ENCODE data around the gene ZNF488. TPM values are rescaled to one million over a fixed set of nuclear protein-coding genes. Genes with fewer than 3 reads are reported as not detected.

The ZNF488 gene
- total RNA-seq, 3 donors from 2014 or later = 0.47 to 1.6 (median 1.4) TPM

DNA sequence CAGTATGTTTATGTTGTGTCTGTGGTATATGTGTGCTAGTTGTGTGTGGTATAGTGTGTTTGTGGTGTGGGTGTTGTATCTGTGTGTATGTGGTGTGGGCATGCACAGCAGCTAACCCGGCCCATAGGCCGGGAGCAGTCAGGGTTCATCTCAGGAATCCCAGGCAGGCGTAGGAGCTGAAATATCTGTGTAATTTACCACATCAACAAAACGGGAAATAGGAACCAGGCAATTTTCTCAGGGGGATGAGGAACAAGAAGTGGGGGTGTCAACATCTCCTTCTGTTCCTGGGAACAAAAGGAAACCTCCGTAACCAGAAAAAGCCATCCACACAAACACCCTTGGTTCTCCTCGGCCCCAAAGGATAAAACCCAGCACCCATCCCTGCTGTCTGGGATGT is 24.5 kb upstream of the ZNF488 start:
- TF ChIP-seq, protein P1, sequence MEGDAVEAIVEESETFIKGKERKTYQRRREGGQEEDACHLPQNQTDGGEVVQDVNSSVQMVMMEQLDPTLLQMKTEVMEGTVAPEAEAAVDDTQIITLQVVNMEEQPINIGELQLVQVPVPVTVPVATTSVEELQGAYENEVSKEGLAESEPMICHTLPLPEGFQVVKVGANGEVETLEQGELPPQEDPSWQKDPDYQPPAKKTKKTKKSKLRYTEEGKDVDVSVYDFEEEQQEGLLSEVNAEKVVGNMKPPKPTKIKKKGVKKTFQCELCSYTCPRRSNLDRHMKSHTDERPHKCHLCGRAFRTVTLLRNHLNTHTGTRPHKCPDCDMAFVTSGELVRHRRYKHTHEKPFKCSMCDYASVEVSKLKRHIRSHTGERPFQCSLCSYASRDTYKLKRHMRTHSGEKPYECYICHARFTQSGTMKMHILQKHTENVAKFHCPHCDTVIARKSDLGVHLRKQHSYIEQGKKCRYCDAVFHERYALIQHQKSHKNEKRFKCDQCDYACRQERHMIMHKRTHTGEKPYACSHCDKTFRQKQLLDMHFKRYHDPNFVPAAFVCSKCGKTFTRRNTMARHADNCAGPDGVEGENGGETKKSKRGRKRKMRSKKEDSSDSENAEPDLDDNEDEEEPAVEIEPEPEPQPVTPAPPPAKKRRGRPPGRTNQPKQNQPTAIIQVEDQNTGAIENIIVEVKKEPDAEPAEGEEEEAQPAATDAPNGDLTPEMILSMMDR (IDR thresholded peaks at IDR 0.05) = no peak
- ATAC-seq = no peak
- no peaks in the 10 kb centered on the region for H3K4me1 ChIP-seq (ENCODE audit: low read depth)

DNA sequence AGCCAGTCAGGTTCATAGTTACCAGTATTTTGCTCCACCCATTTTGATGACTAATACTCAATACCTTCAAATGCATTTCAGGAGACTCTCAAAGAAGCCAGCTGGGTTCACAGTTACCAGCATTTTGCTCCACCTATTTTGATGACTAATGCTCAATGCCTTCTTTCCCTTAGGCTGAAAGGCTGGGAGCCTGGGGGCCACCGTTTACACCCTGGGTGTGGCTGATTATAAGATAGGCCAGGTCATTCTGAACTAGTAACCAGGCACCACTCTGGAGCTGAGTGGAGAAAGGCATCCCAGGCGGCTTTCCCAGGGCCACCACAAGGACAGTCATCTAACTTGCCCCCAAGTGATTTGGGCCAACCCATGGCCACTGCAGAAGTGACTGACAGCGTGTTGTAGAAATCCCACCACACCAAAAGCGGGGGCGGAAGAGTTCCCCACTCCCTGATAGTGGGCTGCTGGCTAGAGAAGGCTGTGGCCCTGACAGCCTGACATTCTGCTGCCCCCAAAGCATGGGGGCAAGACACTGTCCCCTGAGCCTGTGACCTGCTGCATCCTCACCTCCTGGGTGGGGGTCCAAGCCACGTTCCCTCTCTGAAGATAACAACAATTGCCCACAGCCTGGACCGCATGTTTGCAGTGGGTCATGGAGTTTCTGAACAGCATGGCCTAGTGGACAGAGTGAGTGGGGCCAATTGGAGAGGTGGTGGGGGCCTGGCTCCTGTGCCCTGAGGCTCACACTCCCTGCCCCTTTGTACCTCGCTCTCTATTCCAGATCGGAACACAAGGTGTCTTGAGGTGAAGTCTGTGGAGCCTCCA is 23.0 kb upstream of the ZNF488 start:
- intact Hi-C loops (cut with DNase I, micrococcal nuclease) = no loop called here
- no peak for DNase-seq
- peak; percentile 69 for ATAC-seq
- Histone ChIP-seq H3K4me3 (no peak overlapping the region), H3K9me3 (no peaks in the 10 kb centered on the region), H3K4me1 (ENCODE audit: low read depth) (no peaks in the 10 kb centered on the region), H3K36me3 (ENCODE audit: low read depth) (no peaks in the 10 kb centered on the region)
- TF ChIP-seq, protein P1 (IDR thresholded peaks at IDR 0.05) = no peak

More for the DNA sequence above, 24.5 kb upstream of the ZNF488 start:
- Histone ChIP-seq H3K9me3 (no peaks in the 10 kb centered on the region), H3K4me3 (no peak overlapping the region), H3K36me3 (ENCODE audit: low read depth) (no peaks in the 10 kb centered on the region)
- no peak for DNase-seq
- intact Hi-C loops (cut with DNase I, micrococcal nuclease) = no loop called here

DNA sequence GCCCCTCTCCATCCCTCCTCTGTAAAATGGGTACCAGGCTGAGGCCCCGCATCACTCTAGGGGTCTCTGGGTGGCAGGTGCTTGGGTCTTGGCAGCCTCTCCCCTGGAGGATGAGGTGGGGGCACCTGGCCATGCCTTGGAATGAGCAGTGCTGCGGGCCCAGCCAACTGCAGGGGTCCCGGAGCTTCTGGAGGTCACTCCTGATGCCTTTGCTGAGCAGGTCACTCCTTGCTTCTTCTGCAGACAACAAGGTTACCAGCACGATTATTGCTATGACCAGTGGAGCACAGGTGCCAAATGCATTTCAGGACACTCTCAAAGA is 22.4 kb upstream of the ZNF488 start:
- Histone ChIP-seq H3K9me3 (no peaks in the 10 kb centered on the region), H3K4me1 (ENCODE audit: low read depth) (no peaks in the 10 kb centered on the region), H3K36me3 (ENCODE audit: low read depth) (no peaks in the 10 kb centered on the region), H3K4me3 (no peak overlapping the region)
- peak in 1 of 3 donors; percentile 40 for DNase-seq
- TF ChIP-seq, protein P1 (IDR thresholded peaks at IDR 0.05) = no peak
- intact Hi-C loops (cut with DNase I, micrococcal nuclease) = no loop called here
- ATAC-seq = no peak

DNA sequence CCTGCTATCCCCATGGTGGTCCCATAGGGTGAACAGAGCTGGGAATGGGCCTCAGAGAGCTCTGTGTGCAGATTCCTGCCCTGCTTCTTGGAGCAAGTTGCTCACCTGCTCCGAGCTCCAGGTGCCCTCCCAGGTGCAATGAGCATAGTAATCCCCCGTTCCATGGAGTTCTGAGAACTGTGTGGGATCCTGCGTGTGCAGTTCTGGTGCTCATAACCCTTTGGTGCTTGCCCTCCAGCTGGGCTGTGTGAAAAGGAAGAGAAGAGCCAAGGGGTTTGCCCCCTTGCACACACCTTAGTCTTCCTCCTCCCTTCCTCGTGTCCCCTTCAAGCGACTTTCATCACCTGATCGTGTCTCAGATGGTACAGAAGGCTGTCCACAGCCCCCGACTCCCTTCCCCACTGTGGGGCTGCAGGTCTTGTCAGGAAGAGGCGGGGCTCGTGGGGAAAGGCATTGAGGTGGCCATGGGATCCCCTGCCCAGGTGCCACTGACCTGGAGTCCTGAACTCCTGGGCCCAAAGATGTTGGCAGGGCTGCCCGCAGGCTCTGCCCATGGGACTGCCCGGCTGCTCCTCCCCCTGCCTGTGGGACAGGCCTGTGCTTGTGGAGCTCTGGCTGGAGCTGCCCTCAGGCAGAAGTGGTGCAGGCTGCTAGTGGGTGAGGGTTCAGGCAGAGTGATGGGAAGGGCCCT is 21.9 kb upstream of the ZNF488 start:
- intact Hi-C loops (cut with DNase I, micrococcal nuclease) = no loop called here
- DNase-seq = peak in 1 of 3 donors; percentile 38
- Histone ChIP-seq H3K4me3 (no peak overlapping the region), H3K36me3 (ENCODE audit: low read depth) (no peaks in the 10 kb centered on the region), H3K9me3 (no peaks in the 10 kb centered on the region), H3K4me1 (ENCODE audit: low read depth) (no peaks in the 10 kb centered on the region)
- no peak for ATAC-seq
- TF ChIP-seq, protein P1 (IDR thresholded peaks at IDR 0.05) = no peak

DNA sequence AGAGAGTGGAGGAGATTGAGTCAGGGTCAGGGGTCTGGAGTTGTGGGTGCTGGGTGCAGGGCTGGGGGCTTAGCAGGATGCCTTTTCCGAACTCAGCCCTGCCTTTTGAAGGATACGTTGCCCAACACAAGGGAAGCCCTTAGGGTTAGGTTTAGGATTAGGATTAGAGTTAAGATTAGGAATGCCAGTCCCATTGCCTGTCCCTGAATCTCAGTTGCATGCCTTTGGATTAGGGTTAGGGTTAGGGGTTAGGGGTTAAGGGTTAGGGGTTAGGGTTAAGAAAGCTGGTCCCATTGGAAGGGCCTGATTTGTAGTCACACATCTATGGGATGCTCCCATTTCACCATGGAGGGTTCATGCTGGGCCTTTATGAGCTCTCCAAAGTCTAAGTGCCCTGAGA is 20.8 kb upstream of the ZNF488 start:
- DNase-seq = no peak
- H3K4me1 ChIP-seq (ENCODE audit: low read depth) = no peaks in the 10 kb centered on the region
- no peak for ATAC-seq
- TF ChIP-seq, protein P1 (IDR thresholded peaks at IDR 0.05) = no peak
- H3K36me3 ChIP-seq (ENCODE audit: low read depth) = no peaks in the 10 kb centered on the region
- no peak overlapping the region for H3K4me3 ChIP-seq
- intact Hi-C loops (cut with DNase I, micrococcal nuclease) = no loop called here
- no peaks in the 10 kb centered on the region for H3K9me3 ChIP-seq
